Retinal pigment epithelial cell (primary cell): Measurements from ENCODE around the gene NUTM2A.
"Not testable (repeated sequence)": the region's sequence is repeated elsewhere in the genome, so short reads cannot be mapped to it uniquely, and the experiment has no call there.

Experiments used
- DNase-seq: peaks from one replicate; pipeline ENCODE4 v3.0.0-alpha.2; 2010; ENCODE audit warnings: low read depth
- H3K4me3 ChIP-seq: 2 replicates; pipeline ENCODE4 v1.5.1; 2011; ENCODE audit warnings: mild to moderate bottlenecking, low read length, control low read depth, moderate library complexity

The NUTM2A gene

GRCh38 chr10:87225148-87225547 lies at the start of gene NUTM2A:
Gene NUTM2A, plus strand, starts transcription at chr10:87225448. Its CDS starts 383 bp downstream, at chr10:87225831.
- H3K4me3 ChIP-seq, DNase-seq: not testable (repeated sequence)

- H3K4me3 ChIP-seq, DNase-seq: not testable (repeated sequence)
Observed at GRCh38 chr10:87177587-87177986, 47.7 kb upstream of the NUTM2A start.

GRCh38 chr10:87184421-87184820 lies 40.8 kb upstream of the NUTM2A start:
- not testable (repeated sequence) for H3K4me3 ChIP-seq, DNase-seq

- not testable (repeated sequence) for DNase-seq, H3K4me3 ChIP-seq
Observed at GRCh38 chr10:87186016-87186415, 39.2 kb upstream of the NUTM2A start.

GRCh38 chr10:87187573-87187972 lies 37.7 kb upstream of the NUTM2A start:
- H3K4me3 ChIP-seq, DNase-seq: not testable (repeated sequence)

- not testable (repeated sequence) for DNase-seq, H3K4me3 ChIP-seq
Observed at GRCh38 chr10:87191841-87192240, 33.4 kb upstream of the NUTM2A start.

- not testable (repeated sequence) for H3K4me3 ChIP-seq, DNase-seq
Observed at GRCh38 chr10:87200924-87201323, 24.3 kb upstream of the NUTM2A start.

GRCh38 chr10:87204801-87205200 lies 20.4 kb upstream of the NUTM2A start:
- DNase-seq: not testable (repeated sequence)

DNA sequence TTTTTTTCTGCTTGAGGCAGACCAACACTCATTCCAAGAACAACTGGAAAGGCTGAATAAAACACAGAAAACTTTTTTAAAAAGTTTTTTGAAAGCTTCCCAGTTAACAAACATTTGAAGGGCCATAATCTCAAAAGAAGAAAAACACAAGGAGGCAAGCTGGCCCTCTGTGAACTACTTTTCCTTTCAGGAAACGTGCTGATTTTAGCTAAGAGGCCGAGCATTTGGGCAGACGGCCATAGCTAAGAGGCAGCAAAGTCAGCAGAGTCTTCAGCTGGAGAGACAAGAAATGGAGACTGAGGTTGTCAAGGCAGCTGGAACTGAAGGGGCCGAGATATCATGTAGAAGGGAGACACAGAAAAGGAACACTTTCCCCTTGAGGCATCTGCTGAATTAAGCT lies 18.3 kb upstream of the NUTM2A start:
- not testable (repeated sequence) for H3K4me3 ChIP-seq, DNase-seq

More at GRCh38 chr10:87204801-87205200, 20.4 kb upstream of the NUTM2A start:
- not testable (repeated sequence) for H3K4me3 ChIP-seq

- H3K4me3 ChIP-seq, DNase-seq: not testable (repeated sequence)
Observed at GRCh38 chr10:87210309-87210708, 14.9 kb upstream of the NUTM2A start.

DNA sequence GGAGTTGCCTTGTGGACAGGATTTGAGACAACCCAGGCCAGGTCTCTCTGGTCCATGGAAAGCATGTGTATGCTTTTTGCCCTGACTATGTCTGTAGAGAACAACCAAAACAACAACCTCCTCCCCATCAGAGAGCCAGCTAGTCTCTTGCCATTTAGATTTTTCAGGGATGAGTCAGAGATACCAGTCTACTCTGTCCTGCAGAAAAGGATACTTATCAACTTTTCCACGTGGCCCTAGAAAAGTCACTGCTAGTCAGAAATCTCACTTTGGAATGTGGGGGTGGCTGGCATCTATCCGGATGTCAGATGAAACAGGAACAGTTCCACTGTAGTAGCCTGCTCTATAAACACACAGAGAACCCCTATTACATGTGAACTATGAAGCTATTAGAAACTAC lies 13.4 kb upstream of the NUTM2A start:
- not testable (repeated sequence) for H3K4me3 ChIP-seq, DNase-seq

GRCh38 chr10:87213150-87213765 lies 12.0 kb upstream of the NUTM2A start:
- DNase-seq, H3K4me3 ChIP-seq: not testable (repeated sequence)

DNA sequence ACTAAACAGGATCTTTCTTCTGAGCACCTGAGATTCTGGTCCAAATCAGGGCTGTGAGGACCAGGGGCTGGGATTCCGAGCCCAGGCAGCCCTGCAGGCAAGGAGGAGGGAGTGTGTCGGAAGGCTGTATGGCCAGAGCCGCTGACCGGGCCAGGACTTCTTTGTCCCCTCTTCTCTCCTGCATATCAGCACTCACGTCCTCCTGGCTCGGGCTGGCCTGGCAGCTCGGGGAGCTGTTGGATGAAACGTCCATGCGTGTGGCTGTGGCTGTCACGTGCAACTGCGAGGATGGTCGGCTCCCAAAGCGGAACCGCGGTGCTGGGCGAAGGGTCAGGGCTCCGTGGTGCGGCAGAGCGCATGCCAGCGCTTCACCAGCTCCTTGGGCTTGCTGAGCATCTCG lies 11.4 kb upstream of the NUTM2A start:
- H3K4me3 ChIP-seq, DNase-seq: not testable (repeated sequence)

DNA sequence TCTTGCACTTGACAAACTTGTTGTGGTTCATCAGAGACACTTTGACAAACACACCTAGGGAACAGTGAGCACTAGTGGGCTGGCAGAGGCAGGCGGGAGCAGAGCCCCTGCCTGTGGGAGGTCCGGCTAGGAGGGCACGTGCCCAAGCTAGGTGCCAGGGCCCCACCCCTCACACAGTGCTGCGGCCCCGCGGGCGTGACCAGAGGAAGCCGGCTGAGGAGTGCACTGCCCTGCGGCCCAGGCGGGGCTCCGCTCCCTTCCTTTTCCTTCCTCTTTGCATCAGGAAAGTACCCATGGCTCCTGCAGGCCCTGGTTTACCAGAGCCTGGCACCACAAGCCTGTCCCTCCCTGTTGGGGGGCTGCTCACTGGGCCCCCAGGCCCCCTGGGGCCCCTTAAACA lies 9.1 kb upstream of the NUTM2A start:
- H3K4me3 ChIP-seq, DNase-seq: not testable (repeated sequence)

GRCh38 chr10:87219370-87219769 lies 5.9 kb upstream of the NUTM2A start:
- not testable (repeated sequence) for DNase-seq, H3K4me3 ChIP-seq

- not testable (repeated sequence) for DNase-seq, H3K4me3 ChIP-seq
Observed at GRCh38 chr10:87222789-87223188, 2.5 kb upstream of the NUTM2A start.

DNA sequence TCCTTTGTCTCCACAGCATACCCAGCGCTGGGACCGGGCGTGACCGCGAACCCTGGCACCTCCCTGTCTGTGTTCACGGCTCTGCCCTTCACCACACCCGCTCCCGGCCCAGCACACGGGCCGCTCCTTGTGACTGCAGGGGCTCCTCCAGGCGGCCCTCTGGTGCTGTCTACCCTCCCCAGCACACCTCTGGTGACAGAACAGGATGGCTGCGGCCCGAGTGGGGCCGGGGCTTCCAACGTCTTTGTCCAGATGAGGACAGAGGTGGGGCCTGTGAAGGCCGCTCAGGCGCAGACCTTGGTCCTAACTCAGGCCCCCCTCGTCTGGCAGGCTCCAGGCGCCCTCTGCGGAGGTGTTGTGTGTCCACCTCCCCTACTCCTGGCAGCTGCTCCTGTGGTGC lies 3.0 kb downstream of the NUTM2A start:
- DNase-seq, H3K4me3 ChIP-seq: not testable (repeated sequence)

- H3K4me3 ChIP-seq, DNase-seq: not testable (repeated sequence)
Observed at GRCh38 chr10:87229211-87229610, 4.0 kb downstream of the NUTM2A start.

DNA sequence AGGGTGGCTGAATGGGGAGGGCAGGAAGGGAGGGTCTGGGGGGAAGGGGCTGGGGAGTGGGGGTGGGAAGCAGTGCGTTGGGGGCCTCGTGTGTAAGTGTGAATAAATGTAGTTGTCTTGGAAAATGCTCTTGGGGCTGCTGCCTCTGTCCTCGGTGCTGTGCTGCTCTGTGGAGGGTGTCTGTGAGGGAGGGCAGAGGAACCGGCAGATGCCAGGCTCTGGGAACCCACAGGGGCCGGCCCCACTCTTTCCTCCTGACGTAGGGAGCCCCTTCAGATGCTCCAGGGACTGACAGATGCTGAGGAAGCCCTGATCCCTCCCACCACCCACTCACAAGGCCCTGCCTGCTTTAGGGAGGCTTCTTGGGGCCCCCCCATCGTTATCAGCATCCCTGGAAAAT lies 9.6 kb downstream of the NUTM2A start:
- H3K4me3 ChIP-seq, DNase-seq: not testable (repeated sequence)

- not testable (repeated sequence) for H3K4me3 ChIP-seq, DNase-seq
Observed at GRCh38 chr10:87237244-87237643, 12.0 kb downstream of the NUTM2A start.

DNA sequence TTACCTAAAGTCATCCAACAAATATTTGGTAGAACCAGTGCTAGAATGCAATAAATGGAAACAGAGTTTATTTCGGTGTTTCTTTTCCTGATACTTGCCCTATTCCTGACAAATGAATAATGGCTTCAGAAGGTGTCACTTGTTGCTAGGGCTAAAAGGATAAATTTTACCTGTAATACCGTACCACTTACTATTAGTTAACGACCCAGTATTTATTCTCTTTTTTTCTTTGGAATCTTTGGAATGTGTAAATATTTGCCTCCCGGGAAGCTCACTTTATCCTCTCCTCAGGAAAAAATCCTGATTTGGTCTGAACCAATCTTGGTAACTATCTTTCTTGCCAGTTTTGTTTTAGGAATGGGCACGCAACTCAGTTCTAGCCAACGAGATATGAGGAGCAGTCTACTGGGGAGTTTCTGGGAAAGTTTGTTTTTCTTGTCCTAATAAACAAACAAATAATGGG lies 14.1 kb downstream of the NUTM2A start:
- H3K4me3 ChIP-seq, DNase-seq: not testable (repeated sequence)
